GM12864 (cell line): ENCODE measurements around the gene HOXB9.

Source experiments
- DNase-seq: peaks from one replicate; pipeline ENCODE4 v3.0.0-alpha.2; 2011; ENCODE audit warnings: low read depth
- H3K4me3 ChIP-seq: 2 replicates; pipeline ENCODE4 v1.5.1; 2011; ENCODE audit warnings: mild to moderate bottlenecking, low read depth, low read length, control low read depth
- CTCF ChIP-seq: IDR thresholded peaks from 2 replicates; pipeline ENCODE4 v1.5.1; 2011; ENCODE audit warnings: low read depth, mild to moderate bottlenecking, moderate library complexity, low read length, control low read depth, inconsistent platforms; ENCODE audit errors: missing control alignments

Gene HOXB9

DNA sequence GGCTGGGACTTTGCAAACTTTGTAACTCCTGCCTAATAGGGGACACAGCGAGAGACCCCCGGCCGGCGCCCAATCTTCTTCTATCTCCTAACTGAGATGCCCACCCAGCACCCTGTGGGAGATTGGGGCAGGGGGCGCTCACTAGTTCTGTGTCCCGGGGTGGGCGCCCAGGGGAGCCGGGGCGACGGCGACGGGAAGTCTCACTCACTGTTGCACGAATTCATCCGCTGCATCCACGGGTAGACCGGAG is 28.7 kb downstream of the HOXB9 start:
- peak overlapping the region; percentile 43 for H3K4me3 ChIP-seq
- TF ChIP-seq CTCF = no peak
- DNase-seq = no peak

DNA sequence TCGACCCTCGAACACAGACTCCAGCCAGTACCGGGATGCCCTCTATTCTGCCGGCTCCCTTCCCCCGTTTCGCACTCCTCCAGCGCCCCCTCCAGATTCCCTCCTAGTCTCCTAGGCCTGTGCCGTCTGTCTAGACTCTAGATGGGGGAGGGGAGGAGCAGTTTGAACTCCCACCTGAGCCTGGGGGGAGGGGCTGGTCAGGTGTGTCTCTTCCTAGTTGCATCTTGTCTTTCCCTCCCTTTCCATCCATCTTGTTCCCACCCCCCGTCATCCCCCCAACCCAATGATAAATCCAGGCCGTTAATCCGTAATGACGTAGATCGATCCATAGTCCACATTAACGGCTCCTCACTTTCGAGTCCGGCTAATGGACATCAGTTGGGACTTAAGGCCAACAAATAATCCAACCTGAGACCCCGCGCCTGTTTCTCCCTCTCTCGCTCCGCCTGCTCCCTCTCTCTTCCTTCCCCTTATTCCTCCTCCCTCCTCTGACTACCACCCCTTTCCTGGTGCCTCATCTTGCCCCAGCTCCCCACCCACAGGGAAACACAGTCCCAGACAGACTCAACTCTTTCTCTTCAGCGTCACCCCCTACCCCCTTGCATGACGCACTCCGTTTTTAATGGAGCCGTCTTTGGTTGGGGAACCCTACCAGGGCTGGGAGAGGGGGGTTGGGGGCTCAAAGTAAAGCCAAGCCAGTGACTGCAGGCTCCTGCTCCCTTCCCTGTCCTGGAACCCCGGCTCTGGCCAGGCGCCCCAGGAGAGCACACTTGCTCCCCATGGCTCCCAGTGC is 29.2 kb downstream of the HOXB9 start:
- H3K4me3 ChIP-seq = peak overlapping the region; percentile 43
- no peak for TF ChIP-seq CTCF
- DNase-seq = no peak

- no peak for TF ChIP-seq CTCF
- DNase-seq = no peak
- H3K4me3 ChIP-seq = peak overlapping the region; percentile 34
Measured at GRCh38 chr17:48596000-48596734, 30.0 kb downstream of the HOXB9 start.

DNA sequence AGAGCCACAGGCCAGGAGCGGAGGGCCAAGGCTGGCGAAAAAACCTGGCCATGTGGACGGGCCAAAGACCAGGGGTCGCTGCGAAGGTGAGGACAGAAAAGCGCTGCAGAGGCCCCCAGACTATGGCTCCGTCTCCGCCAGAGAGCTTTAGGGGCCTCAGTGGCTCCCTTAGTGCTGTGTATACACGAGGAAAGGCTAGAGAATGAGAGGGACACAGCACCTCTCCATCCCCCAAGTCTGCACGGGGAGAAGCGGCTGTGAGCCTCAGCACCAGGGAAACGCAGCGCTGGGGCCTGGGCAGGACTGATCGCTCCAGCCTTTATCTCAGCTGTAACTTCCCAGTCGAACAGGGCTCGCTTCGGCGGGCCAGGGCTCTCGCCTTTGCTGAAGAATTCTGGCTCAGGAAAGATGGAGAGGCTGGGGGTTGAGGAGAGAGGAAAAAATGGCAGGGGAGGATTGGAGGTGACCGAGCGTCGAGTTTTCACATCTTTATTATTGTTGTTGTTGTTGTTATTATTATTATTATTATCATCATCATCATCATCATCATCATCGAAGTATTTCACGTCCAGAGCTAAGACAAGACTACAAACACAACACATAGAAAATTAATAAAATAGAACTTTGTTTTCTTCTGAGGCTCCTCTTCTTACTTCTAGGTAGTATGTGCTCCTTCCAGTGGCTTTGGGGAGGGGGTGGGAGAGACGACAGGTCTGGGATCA is 30.7 kb downstream of the HOXB9 start:
- no peak for TF ChIP-seq CTCF
- no peak for DNase-seq
- no peak overlapping the region for H3K4me3 ChIP-seq

DNA sequence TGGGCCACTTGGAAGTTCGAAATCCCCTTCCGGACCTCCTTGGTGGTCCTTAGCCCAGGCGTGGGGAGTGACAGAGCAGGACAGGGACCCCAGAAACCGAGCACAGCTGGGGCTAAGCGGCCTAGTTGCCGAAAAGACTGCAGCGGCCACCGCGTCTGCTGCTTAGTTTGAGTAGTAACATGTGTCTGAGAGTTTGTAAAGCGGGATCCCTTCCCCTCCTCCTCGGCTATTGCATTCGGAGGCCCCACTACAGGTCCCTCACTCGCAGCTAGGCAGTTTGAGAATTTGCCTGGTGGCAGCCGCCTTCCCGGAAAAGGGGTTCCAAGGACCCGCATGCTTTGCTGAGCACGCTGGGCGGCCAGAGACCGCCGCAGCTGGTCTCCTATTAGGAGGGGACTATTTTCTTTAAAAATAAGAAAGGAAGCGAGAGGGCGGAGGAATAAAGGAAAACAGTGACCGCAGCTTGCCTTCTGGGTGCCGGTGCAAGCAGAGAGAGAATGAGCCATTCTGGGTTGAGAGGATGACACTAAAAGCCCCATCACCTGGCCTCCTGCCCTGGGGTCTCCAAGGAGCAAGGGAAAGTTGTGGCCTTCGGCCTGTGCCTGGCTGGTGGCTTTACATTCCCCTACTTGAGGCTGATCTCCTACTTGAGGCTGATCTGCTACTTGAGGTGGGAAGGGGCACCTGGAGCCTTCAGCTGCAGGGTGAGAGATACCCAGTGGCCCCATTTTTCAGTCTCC is 31.4 kb downstream of the HOXB9 start:
- no peak for DNase-seq
- H3K4me3 ChIP-seq = no peak overlapping the region
- no peak for TF ChIP-seq CTCF

DNA sequence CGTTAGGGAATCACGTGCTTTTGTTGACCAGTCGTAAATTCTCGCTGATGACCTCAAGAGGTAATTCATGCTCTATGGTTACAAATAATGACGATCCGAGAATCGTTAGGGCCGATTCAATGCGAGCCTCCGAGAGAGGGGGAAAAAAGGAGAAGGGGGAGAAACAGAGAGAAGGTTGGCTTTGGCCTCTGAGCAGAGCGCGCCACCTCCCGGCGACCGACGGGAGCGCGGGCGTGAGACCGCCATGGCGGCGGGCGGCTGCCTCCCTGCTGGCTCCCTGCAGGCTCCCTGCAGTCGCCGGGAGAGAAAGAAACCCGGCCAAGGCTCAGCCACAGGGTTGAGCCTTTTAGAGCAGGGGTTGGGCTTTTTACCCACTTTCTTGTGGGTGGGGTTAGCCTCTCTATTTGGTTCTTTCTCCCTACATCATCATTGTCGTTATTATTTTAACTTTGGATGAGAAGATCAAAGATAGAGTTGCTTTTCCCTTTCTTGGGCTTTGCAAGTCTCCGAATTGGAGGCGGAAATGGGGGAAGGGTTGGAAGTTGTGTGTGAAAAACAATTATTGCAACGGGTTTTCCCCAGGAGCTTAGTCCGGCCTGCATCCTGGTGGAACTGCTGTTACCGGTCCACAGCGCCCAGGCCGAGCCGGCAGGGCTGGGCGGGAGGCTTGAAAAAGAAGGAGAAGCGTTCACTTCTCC is 32.2 kb downstream of the HOXB9 start:
- peak; percentile 99 for TF ChIP-seq CTCF
- peak overlapping the region; percentile 49 for H3K4me3 ChIP-seq

More for the DNA sequence above, 32.2 kb downstream of the HOXB9 start:
- no peak for DNase-seq
